Left ventricle myocardium inferior (tissue), 1 donor: ENCODE measurements around the gene COL15A1. TPM values are rescaled to one million over a fixed set of nuclear protein-coding genes. Genes with fewer than 3 reads are reported as not detected.

Experiments used
- DNase-seq: peaks from one replicate; pipeline ENCODE4 v3.0.0-alpha.2; 2020
- H3K27ac ChIP-seq: fragments of 200-600 bp; replicated peaks from 2 replicates; pipeline ENCODE4 v1.8.0; 2021
- H3K27me3 ChIP-seq: fragments of 200-600 bp; 2 replicates; pipeline ENCODE4 v1.8.0; 2021; ENCODE audit warnings: low read depth
- H3K36me3 ChIP-seq: fragments of 200-600 bp; 2 replicates; pipeline ENCODE4 v1.8.0; 2021
- H3K4me1 ChIP-seq: fragments of 200-600 bp; 2 replicates; pipeline ENCODE4 v1.8.0; 2021
- H3K4me3 ChIP-seq: fragments of 200-600 bp; 2 replicates; pipeline ENCODE4 v1.8.0; 2021; ENCODE audit warnings: mild to moderate bottlenecking, moderate library complexity
- H3K9me3 ChIP-seq: fragments of 200-600 bp; replicated peaks from 2 replicates; pipeline ENCODE4 v1.8.0; 2021
- intact Hi-C: fragments of 100-400 bp; cut with micrococcal nuclease; formaldehyde crosslinking; loops from one replicate; pipeline ENCODE4 v1.11.0; 2022
- total RNA-seq: library from RNA; stranded (reverse); fragmentation: NEBNext Ultra II Directional; extraction: Animal tissue kit (Norgen Biotek cat#: 25700); gene quantifications from one replicate; pipeline ENCODE4 v1.2.1, GENCODE V29; 2021
- TF ChIP-seq, protein P1 (sequence below): fragments of 200-600 bp; IDR thresholded peaks from 2 replicates; pipeline ENCODE4 v1.8.0; 2021; ENCODE audit warnings: antibody characterized with exemption, mild to moderate bottlenecking, borderline replicate concordance
- donor health status: DM: no; HTN: yes; CAD: no; lungs with severe emphysema.

The COL15A1 gene
- total RNA-seq, 1 donor from 2014 or later: 45.4 TPM

DNA sequence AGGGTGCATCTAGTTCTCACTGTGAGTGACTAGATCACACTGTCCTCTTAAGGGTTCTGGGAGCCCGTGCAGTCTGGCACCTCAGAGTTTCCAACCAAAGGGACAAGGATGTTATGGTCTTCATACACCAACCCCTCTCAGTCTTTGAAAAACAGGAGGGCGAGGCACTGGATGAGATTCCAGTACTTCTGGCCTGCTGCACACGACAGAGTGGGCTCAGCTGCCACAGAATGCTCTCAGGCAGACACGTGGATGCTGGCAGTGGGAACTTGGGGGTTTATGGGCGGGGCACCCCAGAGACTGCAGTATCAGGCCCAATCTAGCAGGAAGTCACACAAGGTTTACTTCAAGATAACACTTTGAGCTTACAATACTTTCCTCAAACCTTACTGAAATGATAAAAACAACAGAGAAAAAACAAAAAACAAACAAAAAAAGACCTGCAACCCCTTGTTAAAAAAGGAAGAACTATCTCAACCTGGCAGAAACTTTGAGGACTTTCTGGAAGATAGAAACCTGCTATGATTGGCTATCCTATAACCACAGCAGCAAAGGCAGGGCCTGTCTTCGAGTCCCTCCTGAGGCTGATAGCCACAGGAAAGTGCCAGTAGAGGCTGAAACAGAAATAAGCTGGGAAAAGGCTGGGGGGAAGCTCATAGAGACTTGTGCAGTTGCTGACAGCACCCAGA lies 132.9 kb downstream of the COL15A1 start:
- Histone ChIP-seq H3K4me3 (no peak overlapping the region), H3K36me3 (no peaks in the 10 kb centered on the region), H3K27ac (peak overlapping the region; percentile 31), H3K9me3 (no peaks in the 10 kb centered on the region), H3K4me1 (peaks cover 40% of the 10 kb centered on the region), H3K27me3 (no peaks in the 10 kb centered on the region)
- DNase-seq: no peak
- intact Hi-C loops: no loop called here
- TF ChIP-seq, protein P1, sequence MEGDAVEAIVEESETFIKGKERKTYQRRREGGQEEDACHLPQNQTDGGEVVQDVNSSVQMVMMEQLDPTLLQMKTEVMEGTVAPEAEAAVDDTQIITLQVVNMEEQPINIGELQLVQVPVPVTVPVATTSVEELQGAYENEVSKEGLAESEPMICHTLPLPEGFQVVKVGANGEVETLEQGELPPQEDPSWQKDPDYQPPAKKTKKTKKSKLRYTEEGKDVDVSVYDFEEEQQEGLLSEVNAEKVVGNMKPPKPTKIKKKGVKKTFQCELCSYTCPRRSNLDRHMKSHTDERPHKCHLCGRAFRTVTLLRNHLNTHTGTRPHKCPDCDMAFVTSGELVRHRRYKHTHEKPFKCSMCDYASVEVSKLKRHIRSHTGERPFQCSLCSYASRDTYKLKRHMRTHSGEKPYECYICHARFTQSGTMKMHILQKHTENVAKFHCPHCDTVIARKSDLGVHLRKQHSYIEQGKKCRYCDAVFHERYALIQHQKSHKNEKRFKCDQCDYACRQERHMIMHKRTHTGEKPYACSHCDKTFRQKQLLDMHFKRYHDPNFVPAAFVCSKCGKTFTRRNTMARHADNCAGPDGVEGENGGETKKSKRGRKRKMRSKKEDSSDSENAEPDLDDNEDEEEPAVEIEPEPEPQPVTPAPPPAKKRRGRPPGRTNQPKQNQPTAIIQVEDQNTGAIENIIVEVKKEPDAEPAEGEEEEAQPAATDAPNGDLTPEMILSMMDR: no peak

DNA sequence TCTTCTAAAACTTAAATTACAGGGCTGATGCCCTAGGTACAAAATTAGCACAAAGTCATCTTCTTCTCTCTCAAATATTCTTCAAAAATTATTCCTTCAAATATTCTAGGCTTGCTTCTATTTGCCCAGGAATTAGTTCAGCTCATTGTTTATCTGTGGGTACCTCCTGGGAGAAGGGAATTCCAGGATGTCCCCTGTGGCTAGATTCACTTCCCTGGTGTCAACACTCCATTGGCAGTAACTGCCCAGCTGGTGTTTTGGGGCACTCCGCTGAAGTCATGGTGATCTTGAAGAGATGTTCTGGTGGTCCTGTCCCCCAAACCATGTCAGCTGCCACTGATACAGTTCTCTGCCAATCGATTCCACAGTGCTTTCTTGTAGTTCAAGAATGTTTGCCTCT lies 135.0 kb downstream of the COL15A1 start:
- Histone ChIP-seq H3K9me3 (no peaks in the 10 kb centered on the region), H3K4me1 (peaks cover 25% of the 10 kb centered on the region), H3K27me3 (no peaks in the 10 kb centered on the region), H3K27ac (no peak overlapping the region), H3K4me3 (no peak overlapping the region), H3K36me3 (no peaks in the 10 kb centered on the region)
- intact Hi-C loops: no loop called here
- DNase-seq: no peak
- TF ChIP-seq, protein P1: no peak

DNA sequence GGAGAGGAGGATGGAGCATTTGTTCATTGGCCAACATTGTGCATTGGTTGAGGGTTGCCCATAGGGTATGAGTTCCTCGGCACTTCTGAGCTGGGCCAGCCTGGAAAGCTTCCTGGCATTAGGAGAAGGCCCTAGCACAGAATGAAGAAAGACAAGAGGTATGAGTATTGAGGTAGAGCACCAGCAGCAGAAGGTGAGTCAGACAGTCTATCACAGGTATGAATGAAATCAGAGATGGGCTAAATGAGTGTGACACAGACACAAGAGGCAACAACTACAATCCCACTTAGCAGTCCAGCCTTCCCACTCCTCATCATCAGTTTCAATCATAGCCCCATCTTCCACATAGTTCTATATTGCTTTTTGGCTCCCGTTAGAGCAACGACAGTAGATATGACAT lies 135.8 kb downstream of the COL15A1 start:
- no peaks in the 10 kb centered on the region for H3K36me3 ChIP-seq
- no peak for DNase-seq
- H3K9me3 ChIP-seq: no peaks in the 10 kb centered on the region
- H3K4me1 ChIP-seq: peaks cover 25% of the 10 kb centered on the region
- H3K27ac ChIP-seq: no peak overlapping the region
- no peaks in the 10 kb centered on the region for H3K27me3 ChIP-seq
- TF ChIP-seq, protein P1: no peak
- H3K4me3 ChIP-seq: no peak overlapping the region
- intact Hi-C loops: no loop called here

DNA sequence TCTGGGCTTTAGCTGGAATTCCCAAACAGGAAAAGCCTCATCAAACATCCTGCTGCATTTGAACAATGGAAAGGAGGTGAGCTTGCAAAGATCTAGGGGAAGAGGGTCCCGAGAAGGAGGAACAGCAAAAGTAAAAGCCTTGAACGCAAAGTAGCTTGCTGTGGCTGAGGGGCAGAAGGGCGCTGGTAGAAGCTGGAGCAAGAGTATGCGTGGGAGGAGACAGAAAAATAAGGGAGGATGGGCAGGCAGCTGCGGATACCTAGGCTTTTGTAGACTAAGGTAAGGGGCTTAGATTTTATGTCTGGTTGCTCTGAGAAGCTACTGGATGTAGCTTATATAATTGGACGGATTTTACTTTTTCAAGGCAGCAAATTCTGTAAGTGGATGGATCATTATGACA lies 139.3 kb downstream of the COL15A1 start:
- no peak for DNase-seq

DNA sequence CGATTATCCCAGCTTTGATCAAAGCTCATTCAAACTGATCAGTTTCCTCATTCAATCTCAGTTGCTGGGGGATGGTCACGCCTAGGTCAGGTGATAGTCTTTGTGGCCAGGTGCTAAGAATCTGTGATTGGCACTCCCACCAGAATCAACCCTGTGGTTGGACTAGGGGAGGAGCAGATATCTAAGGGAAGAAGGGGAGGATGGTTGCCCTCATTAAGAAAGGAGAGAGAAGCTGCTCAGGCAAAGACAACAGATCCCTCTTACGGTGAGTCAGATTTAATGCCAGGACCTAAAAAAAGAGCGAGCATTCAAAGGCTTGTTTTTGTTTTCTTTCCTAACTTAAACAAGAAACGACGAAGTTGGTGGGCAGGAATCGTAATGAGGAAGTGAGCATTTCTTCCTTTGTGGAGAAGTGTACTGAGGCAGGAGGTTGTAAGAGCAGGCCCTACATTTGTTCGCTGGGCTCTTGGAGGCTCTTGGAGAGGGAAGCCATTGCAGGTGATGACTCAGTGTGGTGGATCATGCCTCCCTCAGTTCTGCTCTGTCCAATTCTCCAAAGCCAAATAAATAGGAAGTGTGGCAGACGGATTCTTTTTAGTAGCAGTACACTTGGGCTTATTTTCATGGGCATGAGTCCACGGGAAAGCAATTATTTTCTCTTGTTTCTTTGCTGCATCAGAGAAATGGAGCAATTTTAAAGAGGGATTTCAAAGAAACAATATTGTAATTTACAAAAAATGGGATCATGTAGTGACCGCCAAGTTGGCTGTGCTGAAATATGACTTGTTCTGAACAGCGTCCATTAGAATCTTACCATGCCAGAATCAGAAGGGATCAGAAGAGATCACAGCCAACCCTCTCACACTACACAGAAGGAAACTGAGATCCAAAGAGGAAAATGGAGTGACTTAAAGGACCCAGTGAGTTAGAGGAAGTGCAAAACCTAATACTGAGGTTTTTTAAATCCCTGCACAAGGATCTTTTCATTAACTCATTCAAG lies 142.5 kb downstream of the COL15A1 start:
- TF ChIP-seq, protein P1: no peak
- Histone ChIP-seq H3K36me3 (no peaks in the 10 kb centered on the region), H3K27ac (no peak overlapping the region), H3K27me3 (no peaks in the 10 kb centered on the region), H3K4me1 (no peaks in the 10 kb centered on the region), H3K4me3 (no peak overlapping the region), H3K9me3 (peaks cover 6% of the 10 kb centered on the region)
- DNase-seq: no peak
- intact Hi-C loops: no loop called here

More for the DNA sequence above, 139.3 kb downstream of the COL15A1 start:
- H3K9me3 ChIP-seq: no peaks in the 10 kb centered on the region
- TF ChIP-seq, protein P1: no peak
- no peak overlapping the region for H3K4me3 ChIP-seq
- H3K27ac ChIP-seq: no peak overlapping the region
- no peaks in the 10 kb centered on the region for H3K4me1 ChIP-seq
- intact Hi-C loops: no loop called here
- no peaks in the 10 kb centered on the region for H3K36me3 ChIP-seq
- H3K27me3 ChIP-seq: no peaks in the 10 kb centered on the region
